ENCODE measurements around the gene MEX3C. TPM values are rescaled to one million over a fixed set of nuclear protein-coding genes. Genes with fewer than 3 reads are reported as not detected.

Gene MEX3C
- total RNA-seq, 1 donor from 2014 or later: 42.2 TPM

DNA sequence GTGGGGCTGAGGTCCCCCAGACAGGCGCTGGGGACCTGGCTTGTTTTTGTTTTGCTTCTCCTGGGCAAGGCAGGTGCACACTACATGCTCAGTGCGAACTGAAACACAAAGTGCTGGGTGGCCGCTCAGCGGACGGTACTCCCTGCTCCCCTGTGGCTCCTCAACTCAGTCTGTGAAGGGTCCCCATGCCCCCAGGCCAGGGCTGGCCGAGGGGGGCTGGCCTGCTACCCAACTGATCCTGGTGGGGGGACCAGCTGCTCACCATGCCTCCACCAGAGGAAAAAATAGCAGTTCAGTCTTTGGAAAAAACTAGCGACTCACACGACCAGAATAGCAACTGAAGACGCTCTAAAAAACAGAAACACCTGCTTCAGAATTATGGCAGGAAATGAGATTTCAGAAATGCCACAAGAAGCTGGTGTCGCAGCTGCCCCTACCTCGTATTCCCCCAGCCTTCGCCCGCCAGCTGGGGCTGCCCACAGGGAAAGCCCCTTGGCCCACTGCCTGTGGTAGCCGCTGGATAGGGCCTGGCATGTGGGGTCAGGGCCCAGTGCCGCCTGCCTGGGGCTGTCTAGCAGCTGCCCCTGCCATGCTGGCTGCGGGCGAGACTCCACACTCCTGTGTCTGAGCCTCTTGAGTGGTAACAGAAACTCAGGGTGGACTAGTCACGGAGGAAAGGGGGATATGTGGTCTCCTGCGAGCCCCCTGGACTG, 43.7 kb downstream of the MEX3C start:
- peak; percentile 82 for DNase-seq

DNA sequence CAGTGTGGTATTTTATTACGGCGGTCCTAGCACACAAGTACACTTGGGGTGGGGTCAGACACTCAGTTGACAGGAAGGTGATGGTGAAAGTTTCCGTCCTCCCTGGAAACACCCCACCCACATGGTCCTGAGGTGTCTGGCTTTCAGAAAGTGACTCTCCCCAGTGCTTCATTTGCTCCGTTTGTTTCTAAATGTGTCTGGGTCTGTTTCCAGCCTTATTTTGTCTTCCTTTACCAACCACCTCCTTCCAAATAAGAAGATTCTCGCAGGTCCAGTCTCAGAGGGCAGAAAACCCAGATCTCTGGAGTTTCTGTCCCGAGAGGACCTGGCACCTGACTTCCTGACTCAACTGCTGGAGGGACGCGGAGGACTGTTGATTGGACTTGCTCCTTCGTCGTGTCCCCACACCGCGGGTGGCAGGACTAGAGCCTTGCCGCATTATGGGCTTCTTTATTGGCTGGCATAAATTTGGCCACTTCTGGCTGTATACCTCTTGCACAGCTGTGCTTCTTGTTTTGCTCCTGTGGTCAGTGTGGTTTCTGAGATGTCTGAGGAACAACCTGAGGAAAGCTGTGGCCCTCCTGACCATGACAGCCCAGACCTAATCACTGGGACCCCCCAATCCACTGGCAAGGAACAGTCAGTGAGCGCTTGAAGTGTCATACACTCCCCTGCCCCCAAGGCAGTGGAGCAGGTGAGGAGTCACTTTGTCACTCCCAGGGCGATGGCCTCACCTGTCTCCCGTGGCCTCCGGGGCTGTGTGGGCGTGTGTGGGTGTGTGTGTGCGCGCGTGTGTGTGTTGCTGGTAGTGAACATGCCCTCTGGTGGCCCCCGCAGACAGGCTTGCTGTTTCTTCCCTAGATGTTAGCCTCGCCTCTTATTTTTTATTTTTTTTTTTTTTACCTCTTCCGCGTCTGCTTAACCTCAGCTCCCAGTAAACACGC, 45.6 kb downstream of the MEX3C start:
- no peak for DNase-seq

DNA sequence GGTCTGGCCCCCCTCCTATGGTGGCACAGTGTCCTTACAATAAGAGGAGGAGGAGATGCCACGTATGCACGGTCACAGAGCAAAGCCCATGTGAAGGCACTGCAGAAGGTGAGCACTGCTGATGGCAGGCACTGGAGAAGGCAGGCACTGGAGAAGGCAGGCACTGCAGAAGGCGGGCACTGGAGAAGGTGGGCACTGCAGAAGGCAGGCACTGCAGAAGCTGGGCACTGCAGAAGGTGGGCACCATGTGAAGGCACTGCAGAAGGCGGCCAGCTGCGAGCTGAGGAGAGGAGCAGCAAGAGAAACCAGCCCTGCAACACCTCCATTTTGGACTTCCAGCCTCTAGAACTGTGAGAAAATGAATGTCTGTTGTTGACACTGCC, 46.3 kb downstream of the MEX3C start:
- DNase-seq: no peak

DNA sequence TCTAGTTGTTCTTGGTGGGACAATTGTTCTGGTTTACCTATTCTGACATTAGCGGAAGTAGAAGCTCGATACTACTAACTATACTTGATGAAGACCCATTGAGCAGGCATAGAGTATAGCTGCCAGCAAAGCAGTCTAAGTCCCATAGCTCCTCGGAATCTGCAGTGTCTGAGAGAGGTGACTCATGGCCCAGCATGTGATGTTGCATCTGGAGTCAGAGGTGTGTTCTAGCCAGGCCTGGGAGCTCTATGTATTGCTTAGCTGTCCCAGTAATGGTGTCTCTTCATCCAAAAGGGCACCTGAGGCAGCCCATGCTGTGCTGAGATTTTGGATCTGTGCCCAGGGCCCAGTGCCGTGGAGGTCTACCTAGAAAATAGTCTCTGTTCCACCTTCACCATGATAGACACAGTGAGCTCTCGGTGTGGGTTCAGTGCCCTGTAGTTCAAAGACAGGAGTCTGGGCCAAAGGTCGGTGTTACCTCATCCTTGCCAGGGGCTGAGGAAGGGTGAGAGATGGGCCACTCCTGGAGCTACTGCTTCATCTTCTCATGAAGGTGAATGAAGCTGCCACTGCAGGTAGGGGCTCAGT, 47.3 kb downstream of the MEX3C start:
- DNase-seq: no peak

DNA sequence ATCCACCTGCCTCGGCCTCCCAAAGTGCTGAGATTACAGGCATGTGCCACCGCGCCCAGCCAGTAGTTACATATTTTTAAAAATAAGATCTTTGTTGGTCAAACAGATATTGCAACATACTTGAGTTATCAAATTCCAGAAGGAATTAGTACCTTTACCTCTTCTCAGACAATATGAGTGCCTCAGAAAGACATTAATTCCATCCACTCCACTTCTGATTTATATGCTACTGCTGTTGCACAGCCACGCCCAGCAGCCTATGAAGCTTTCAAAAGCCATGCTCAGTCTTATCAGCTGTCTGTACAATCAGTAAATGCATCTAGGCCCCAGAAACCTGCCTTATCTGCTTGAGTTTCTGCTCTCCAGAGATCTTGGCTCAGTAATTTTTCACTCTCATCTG, 47.8 kb downstream of the MEX3C start:
- no peak for DNase-seq

DNA sequence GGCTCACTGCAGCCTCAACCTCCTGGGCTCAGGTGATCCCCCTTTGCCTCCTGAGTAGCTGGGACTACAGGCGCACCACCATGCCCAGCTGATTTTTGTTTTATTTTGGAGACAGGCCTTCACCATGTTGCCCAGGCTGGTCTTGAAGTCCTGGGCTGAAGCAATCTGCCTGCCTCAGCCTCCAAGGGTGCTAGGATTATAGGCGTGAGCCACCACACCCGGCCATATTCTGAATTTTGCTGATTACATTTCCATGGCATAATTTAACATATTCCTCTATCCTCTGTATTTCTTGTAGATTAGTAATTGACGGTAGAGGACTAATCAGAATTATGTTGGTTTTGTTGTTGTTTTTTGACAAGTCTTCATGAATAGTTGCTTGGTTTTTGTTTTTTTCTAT, 50.6 kb downstream of the MEX3C start:
- no peak for DNase-seq

DNA sequence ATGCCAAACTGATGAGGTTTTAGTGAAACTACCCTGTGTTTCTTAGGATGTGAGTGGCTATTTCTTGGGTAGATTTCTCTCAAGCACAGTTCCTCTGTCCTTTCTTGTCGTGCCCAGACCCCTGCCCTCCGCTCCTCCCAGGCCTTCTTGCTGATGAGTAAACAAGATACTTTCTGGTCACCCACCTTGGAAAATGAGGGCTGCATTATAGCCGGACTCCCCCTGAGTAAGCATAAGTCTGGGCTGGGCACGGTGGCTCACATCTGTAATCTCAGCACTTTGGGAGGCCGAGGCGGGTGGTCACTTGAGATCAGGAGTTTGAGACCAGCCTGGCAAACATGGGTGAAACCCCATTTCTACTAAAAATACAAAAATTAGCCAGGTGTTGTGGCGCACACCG, 58.5 kb downstream of the MEX3C start:
- DNase-seq: no peak

DNA sequence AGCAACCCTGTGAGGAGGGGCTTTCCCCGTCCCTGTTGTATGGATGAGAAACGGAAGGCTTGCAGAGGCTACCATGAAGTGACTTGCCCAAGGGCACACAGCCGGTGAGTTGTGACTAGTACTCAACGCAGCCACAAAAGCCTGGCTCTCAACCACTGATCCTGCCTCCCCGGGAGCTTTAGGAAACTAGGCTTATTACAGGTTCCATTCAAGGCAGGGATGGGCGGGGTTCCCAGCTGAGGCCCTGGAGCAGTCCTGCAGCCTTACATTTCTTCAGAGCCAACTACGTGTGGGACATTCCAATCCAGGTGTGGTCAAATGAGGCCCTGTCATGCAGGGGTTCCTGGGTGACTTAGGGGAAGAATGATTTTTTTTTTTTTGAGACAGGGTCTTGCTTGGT, 59.6 kb downstream of the MEX3C start:
- no peak for DNase-seq

DNA sequence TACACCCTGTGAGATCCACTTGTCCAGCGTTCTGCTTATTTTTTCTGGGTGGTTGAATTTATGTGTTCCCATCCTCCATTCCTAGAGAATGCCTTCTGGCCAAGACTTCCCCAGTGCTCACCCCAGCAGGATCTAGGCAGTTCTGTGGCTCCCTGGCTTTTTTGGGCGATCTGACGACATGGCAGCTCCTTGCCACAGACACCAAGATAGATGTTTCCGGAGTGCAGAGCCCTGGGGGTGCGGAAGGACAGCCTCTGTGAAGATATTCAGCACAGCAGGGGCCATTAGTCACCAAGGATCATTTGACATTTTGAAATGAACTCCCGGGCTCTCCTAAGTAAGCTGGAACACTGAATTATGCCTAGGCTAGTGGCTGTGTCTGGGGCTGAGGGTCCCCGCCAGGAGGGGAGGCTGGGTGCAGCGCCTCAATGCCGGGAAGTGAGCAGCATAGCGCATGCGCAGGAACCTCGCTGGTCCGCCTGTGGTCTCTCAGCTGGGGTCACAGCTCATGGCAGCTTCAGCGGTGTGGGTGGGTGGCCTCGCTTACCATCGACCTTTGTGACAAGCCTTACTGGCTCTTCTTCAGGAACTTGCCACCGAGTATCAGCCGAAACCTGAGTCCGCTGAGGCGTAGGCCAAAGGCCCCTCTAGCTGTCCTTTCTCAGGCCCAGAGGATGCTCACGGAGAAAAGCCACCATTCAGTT, 60.3 kb downstream of the MEX3C start:
- DNase-seq: no peak

DNA sequence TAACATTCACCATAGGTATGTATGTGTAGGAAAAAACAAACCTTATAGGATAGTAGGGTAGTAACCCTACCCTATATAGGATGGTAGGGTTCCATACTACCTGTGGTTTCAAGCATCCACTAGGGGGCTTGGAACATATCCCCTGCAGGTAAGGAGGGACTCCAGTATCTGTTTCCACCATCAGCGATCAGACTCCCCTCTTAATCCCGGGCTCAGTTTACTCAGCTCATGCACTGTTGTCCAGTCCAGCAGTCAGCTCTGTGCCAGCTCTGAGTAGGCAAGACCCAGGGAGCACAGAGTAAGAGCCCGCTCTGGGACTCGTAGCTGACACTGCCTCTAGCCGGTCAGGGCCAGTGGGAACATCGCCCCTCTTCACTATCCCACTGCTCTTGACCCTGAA, 61.7 kb downstream of the MEX3C start:
- DNase-seq: no peak

DNA sequence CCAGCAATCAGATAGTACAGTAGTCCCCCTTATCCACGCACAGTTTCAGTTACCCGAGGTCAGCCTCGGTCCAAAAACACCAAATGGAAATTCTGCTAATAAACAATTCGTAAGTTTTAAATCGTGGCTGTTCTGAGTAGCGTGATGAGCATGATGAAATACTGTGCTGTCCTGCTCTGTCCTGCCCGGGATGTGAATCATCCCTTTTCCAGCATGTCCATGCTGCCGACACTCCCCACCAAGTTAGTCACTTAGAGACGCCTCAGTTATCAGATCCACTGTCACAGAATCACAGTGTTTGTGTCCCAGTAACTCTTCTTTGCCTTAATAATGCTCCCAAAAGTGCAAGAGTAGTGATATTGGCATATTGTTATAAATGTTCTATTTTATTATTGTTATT, 62.1 kb downstream of the MEX3C start:
- DNase-seq: no peak

DNA sequence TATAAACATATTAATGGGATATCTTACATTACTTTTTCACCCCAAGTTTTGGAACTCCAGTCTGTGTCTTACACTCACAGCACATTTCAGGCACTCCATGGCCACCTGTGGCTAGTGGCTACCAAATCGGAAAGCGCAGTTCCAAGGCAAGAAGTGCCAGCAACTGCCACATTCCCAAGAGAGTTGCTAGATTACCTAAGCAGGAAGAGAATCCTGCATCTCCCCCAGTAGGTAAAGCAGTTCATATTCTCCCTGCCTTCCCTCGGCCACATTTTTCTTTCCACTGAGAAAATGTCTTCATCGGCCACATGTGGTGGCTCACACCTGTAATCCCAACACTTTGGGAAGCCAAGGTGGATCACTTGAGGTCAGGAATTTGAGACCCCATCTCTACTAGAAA, 62.8 kb downstream of the MEX3C start:
- DNase-seq: no peak

DNA sequence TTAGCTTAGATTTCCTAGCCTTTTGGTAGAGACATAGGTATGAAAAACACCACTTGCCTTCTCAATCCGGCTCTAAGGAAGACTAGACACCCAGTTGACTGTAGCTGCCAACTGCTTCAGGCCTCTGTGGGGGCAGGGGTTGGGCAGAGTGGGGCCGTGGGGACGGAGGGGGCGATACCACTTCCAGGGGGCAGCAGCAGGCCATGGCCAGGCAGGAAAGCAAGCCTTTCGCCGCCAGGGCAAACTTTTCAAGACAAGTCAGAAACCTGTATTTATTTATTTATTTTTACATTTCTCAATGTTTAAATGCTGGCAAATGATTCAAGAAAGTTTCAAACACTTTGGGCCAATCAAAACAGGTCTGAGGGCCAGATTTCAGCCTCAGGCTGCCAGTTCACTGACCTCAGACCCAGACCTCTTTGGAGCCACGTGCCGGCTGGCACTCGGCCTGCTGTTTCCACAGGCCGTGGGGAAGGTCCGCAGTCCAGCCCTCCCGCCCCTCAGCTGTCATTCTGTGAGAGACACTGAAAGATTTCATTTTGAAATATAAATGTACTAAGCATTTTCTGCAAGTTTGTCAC, 63.8 kb downstream of the MEX3C start:
- DNase-seq: no peak

DNA sequence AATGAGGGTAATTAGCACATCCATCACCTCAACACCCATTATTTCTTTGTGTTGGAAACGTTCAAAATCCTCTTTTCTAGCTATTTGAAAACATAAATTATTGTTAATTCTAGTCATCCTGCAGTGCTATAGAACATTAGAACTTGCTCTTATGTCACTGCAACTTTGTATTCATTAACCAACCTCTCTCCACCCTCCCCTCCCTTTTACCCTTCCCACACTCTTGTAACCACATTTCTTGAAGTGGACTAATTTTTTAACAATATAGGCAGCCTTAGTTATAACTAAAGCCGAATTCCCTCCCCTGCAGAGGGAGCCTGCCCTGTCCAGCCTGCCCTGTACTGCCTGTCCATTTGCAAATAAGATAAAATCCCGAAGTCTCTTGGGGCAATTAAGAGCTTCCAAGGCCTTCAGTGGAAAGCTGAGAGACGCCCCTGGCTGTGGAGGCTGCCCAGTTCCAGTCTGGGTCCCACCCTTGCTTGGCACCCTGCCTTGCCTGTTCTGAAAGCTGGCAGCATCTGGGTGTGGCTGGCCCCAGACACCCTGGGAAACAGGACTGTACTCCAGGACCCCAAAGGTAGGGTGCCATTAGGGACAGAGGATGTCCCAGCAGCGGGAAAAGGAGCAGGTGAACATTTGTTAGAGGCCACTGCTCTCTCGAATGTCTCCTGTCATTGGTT, 65.1 kb downstream of the MEX3C start:
- no peak for DNase-seq

DNA sequence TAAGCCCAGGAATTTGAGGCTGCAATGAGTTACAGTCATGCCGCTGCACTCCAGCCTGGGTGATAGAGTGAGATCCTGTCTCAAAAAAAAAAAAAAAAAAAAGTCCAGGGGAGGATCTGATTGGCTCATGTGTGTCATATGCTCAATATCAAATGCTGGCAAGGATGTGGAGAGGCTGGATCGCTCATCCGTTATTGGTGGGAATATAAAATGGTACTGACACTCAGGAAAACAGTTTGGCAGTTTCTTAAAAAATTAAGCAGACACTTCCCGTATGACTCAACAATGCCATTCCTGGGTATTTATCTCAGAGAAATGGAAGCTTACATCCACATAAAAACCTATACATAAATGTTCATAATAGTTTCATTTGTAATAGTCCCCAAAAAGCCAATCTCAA, 68.9 kb downstream of the MEX3C start:
- no peak for DNase-seq

DNA sequence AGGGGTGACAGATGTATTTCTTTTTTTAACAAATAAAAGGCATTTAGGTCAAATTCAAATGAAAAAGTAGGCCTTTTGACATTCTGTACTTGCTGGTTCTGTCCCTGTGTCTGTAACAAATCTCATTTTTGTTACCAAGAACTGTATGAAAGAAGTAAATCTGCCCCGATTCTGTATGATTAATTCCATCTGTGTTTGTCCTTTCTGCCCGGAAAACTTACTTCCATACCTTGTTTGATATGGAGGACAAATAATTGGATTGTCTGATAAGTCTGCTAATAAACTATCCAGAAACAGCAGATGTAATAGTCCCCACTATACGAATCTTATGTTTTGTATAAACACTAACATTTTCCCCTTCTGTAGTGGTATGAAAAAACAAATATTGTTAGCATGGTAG, 69.8 kb downstream of the MEX3C start:
- no peak for DNase-seq

DNA sequence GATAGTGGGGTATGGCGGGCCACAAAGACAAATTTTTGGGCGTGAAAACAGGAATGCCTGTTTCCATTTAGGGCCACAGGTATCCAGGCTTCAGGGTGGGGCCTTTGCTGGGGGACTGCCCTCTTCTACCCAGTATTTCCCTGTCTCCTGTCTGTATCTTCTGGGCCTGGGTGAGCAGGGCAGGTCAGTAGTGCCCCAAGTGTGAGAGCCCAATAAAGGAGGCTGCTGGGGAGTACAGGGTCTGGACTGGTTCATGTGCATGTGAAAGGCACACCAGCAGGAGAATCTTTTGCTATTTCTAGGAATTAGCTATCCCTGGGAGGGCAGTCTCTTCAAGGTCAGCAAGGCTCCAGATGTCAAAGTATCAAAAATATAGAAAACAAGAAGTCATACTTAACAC, 71.5 kb downstream of the MEX3C start:
- no peak for DNase-seq

Measured in tongue (tissue), 2 donors.